K562 (cell line): ENCODE data around the gene CXCR5.

ENCODE experiments used
- NCOA6 ChIP-seq: fragments of 450-650 bp; IDR thresholded peaks from 2 replicates; pipeline ENCODE4 v1.6.1; 2017; ENCODE audit warnings: mild to moderate bottlenecking
- TF ChIP-seq, protein P1 (sequence below): fragments of 250-450 bp; sonication (Bioruptor Pico); IDR thresholded peaks from 2 replicates; pipeline ENCODE4 v1.8.0; 2021; ENCODE audit warnings: borderline replicate concordance, mild to moderate bottlenecking, moderate library complexity; ENCODE audit not compliant: poor library complexity, severe bottlenecking

DNA sequence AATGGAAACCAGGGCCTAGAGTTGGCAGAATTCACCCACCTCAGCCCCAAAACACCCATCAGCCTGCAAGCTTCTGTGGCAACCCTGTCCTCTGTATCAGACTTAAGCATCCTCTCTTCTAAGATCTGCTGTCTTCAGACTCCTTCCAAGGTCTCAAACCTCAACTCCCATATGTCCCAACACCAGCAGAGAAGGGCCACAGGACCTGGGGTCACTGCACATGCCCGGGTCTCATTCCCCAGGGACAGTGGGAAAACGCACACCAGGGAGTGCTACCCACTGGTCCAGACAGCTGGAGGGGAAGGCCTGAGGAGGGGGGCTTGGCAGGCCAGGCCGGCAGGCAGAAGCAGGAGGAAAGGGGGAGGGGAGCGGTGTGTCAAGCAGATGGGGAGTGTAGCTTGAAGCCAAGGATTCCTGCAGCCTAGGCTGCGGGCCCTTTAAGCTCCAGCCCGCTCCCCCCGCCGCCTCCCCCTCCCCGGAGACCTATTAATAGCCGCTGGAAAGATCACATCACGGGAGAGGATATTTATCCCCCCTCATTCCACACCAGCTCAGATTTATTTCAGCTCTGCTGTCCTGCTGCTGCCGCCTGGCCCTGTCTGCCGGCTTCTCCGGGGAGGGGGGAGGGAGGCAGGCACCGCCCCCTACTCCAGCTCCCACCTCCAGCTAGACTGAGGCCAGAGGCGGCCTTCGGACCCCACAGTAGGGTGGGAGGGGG, 25.4 kb downstream of the CXCR5 start:
- TF ChIP-seq, protein P1, sequence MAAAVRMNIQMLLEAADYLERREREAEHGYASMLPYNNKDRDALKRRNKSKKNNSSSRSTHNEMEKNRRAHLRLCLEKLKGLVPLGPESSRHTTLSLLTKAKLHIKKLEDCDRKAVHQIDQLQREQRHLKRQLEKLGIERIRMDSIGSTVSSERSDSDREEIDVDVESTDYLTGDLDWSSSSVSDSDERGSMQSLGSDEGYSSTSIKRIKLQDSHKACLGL (CRISPR knock-in tag), result no peak
- no peak for TF ChIP-seq NCOA6
